GM21526 (cell line): ENCODE measurements around the gene FCN2.
"Not testable (repeated sequence)": the region's sequence is repeated elsewhere in the genome, so short reads cannot be mapped to it uniquely, and the experiment has no call there.

Experiments
- ATAC-seq: cut with Tn5 transposase; IDR thresholded peaks from one replicate; pipeline ENCODE4 v1.9.1; 2021; ENCODE audit warnings: moderate library complexity; ENCODE audit not compliant: unreplicated experiment, low FRiP score

FCN2 gene

GRCh38 chr9:134846699-134847098, 33.9 kb upstream of the FCN2 start:
- ATAC-seq: no peak

GRCh38 chr9:134847138-134847537, 33.5 kb upstream of the FCN2 start:
- ATAC-seq: no peak

GRCh38 chr9:134847752-134848432, 32.7 kb upstream of the FCN2 start:
- no peak for ATAC-seq

- no peak for ATAC-seq
Measured at GRCh38 chr9:134848504-134848903, 32.1 kb upstream of the FCN2 start.

GRCh38 chr9:134850611-134851010, 30.0 kb upstream of the FCN2 start:
- ATAC-seq: no peak

- ATAC-seq: no peak
Measured at GRCh38 chr9:134851020-134851419, 29.6 kb upstream of the FCN2 start.

- no peak for ATAC-seq
Measured at GRCh38 chr9:134852906-134853654, 27.5 kb upstream of the FCN2 start.

GRCh38 chr9:134853893-134854292, 26.7 kb upstream of the FCN2 start:
- ATAC-seq: no peak

GRCh38 chr9:134854541-134854981, 26.0 kb upstream of the FCN2 start:
- ATAC-seq: no peak

- no peak for ATAC-seq
Measured at GRCh38 chr9:134855231-134855899, 25.2 kb upstream of the FCN2 start.

GRCh38 chr9:134855900-134856377, 24.7 kb upstream of the FCN2 start:
- no peak for ATAC-seq

- not testable (repeated sequence) for ATAC-seq
Measured at GRCh38 chr9:134857451-134857850, 23.2 kb upstream of the FCN2 start.

GRCh38 chr9:134858051-134858841, 22.4 kb upstream of the FCN2 start:
- peak; percentile 76 for ATAC-seq

- ATAC-seq: no peak
Measured at GRCh38 chr9:134860510-134860909, 20.1 kb upstream of the FCN2 start.

- no peak for ATAC-seq
Measured at GRCh38 chr9:134861595-134862334, 18.8 kb upstream of the FCN2 start.

- ATAC-seq: no peak
Measured at GRCh38 chr9:134863306-134863902, 17.2 kb upstream of the FCN2 start.

- ATAC-seq: no peak
Measured at GRCh38 chr9:134863941-134864820, 16.4 kb upstream of the FCN2 start.

- ATAC-seq: no peak
Measured at GRCh38 chr9:134864821-134865190, 15.8 kb upstream of the FCN2 start.
